Regular cardiac myocyte (primary cell): ENCODE data around the gene ZNG1A. TPM values are rescaled to one million over a fixed set of nuclear protein-coding genes. Genes with fewer than 3 reads are reported as not detected.

Experiments used
- total RNA-seq: library from RNA; depleted of rRNA; stranded (reverse); fragments of >200 nt; gene quantifications from 2 replicates; pipeline ENCODE4 v1.2.3, GENCODE V29; 2014

Gene ZNG1A
- total RNA-seq = 28.2 and 30.5 TPM in 2 replicates

DNA sequence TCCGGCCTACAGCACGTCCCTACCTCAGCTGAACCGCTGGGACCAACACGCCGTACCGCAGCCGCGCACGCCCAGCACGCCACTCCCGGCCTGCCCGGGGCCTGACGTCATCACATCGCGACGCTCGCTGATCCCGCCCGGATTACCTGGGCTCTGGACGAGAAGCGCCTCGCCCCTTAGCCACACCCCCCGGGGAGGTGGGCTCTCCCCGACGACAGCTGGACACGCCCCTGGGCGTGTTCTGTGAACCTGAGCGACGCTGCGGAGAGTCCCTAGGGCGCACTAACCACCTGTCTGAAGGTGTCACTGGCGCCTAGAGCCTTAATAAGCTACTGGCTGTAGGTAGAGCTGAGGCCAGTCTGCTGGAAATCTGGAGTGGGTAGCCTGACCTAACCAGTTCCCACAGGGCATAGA, at the start of gene ZNG1A:
Gene ZNG1A, minus strand, starts transcription at position 87 of the 414 bp plus-strand sequence. CDS start 87 bp downstream, outside the sequence.

GRCh38 chr9:214648-215493, 36.0 kb upstream of the ZNG1A start, which contains the start of gene DOCK8:
Gene DOCK8 (plus strand): TSS chr9:214865. CDS start chr9:214977, 112 bp downstream.

DNA sequence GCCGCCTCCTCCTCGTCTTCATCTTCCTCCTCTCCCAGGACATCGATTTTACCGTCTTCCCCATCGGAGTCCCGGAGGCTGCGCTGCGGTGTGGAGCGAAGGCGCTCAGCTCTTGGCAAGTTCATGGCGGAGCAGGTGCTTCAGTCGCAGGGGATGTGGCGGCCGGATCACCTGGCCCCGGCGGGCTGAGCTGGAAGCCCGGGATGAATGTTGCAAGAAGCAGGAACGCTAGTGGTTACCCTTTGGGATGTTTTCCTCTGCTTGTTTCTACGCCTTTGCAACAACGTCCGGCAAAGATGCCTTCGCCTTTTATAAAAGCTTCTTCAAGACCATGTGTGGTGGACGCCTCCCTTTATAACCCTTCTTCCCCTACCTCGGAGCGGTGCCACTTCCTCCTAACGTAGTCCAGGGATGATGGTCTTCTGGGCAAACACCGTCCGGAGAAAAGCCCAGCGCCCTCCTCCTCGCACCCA, 60.8 kb downstream of the ZNG1A start, which contains the start of gene FOXD4:
Gene FOXD4, minus strand, starts transcription at position 423 of the 473 bp plus-strand sequence. Its CDS starts 298 bp downstream, at position 125.

Other genes with a start within 250 kb of the ZNG1A start
- gene WASHC1, start 149.6 kb downstream of the ZNG1A start, total RNA-seq = 3.8 and 4.8 TPM in 2 replicates
- gene FOXD4, start 60.6 kb downstream of the ZNG1A start, total RNA-seq = 0.19 and 0.56 TPM in 2 replicates
- 0.19 and 0.56 TPM in 2 replicates for gene DOCK8, start 35.8 kb upstream of the ZNG1A start, total RNA-seq